ENCODE data around the gene PGRMC2.

- no peak for TF ChIP-seq CTCF (IDR thresholded peaks at IDR 0.05)
- no peak for TF ChIP-seq EZH2 (IDR thresholded peaks at IDR 0.05; ENCODE audit: borderline replicate concordance, insufficient read depth, low read depth, low read length, poor library complexity, severe bottlenecking)
Measured at GRCh38 chr4:128334256-128334655, 46.6 kb upstream of the PGRMC2 start.

Measured in B cell (primary cell).